ENCODE measurements around the gene TBC1D24.
A peak's percentile ranks its signal among the peaks of the same experiment; 100 is the strongest.

Gene TBC1D24

GRCh38 chr16:2517954-2518605 is 43.2 kb downstream of the TBC1D24 start:
- no peak for DNase-seq (ENCODE audit: low read depth)

DNA sequence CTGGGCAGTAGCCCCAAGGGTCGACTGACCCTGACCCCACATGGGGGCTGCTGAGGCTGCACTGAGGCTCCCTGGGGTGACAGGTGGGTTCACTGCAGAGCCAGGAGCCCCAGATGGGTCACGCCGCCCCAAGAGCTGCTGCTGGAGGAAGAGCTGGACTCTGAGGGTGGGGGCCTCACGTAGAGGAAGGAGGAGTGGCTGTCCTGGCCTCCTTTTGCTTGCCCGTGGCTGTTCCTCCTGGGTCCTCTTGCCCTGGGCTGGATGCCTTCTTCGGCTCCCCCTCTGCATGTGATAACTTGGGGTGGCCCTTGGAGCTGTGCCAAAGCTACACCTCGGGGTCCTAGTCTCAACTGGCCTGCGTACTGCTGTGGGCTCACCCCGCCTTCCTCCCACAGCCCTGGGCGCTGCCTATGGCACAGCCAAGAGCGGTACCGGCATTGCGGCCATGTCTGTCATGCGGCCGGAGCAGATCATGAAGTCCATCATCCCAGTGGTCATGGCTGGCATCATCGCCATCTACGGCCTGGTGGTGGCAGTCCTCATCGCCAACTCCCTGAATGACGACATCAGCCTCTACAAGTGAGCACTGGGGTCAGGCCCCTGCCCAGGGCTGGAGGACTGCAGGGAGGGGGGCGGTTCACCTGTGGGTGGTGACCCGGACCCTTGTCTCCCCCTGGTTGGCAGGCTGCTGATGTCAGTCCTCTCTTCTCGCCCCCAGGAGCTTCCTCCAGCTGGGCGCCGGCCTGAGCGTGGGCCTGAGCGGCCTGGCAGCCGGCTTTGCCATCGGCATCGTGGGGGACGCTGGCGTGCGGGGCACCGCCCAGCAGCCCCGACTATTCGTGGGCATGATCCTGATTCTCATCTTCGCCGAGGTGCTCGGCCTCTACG is 44.1 kb downstream of the TBC1D24 start:
- DNase-seq (ENCODE audit: low read depth) = no peak

DNA sequence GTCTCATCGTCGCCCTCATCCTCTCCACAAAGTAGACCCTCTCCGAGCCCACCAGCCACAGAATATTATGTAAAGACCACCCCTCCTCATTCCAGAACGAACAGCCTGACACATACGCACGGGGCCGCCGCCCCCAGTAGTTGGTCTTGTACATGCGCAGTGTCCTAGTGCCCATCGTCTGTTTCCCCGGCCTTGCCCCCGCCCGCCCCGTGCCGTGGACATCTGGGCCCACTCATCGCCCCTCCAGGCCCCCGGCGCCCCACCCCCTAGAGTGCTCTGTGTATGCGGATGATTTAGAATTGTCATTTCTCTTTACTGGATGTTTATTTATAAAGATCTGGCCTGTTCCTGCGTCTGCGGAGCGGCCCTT is 44.8 kb downstream of the TBC1D24 start:
- DNase-seq (ENCODE audit: low read depth) = no peak

- peak; percentile 82 for DNase-seq (ENCODE audit: low read depth)
Observed at GRCh38 chr16:2520097-2520783, 45.3 kb downstream of the TBC1D24 start, which contains the start of gene AMDHD2. Gene AMDHD2, plus strand, starts transcription at chr16:2520371. Its CDS starts 88 bp downstream, at chr16:2520459.

DNA sequence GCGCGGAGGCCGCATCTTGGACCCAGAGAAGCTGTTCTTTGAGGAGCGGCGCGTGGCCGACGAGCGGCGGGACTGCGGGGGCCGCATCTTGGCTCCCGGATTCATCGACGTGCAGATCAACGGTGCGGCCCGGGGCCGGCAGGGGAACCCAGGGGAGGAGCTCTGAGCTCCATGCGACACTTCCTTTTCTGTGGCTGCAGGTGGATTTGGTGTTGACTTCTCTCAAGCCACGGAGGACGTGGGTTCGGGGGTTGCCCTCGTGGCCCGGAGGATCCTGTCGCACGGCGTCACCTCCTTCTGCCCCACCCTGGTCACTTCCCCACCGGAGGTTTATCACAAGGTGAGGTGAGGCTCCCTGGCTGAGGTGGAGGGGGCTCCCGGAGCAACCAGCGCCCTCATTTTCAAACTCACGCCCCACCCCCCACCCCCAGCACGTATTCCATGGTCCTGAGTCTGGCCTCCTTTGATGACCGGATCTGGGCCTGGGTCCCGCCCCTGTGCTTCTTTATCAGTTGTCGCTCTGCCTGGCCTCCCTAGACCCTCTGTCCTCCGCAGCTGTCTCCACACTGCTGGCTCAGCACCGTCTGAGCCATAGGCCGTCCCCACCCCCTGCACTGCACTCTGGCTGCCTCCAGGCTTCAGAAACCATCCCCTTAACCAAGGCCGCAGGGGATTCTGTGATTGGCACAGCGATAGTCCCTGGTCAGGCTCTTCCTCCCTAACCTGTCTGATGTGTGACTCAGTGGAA is 46.0 kb downstream of the TBC1D24 start:
- DNase-seq (ENCODE audit: low read depth) = peak; percentile 33

- DNase-seq (ENCODE audit: low read depth) = no peak
Observed at GRCh38 chr16:2523801-2524231, 48.9 kb downstream of the TBC1D24 start.

GRCh38 chr16:2524339-2524938 is 49.5 kb downstream of the TBC1D24 start:
- no peak for DNase-seq (ENCODE audit: low read depth)

- DNase-seq (ENCODE audit: low read depth) = no peak
Observed at GRCh38 chr16:2526135-2526534, 51.2 kb downstream of the TBC1D24 start.

- no peak for DNase-seq (ENCODE audit: low read depth)
Observed at GRCh38 chr16:2527071-2527783, 52.3 kb downstream of the TBC1D24 start.

DNA sequence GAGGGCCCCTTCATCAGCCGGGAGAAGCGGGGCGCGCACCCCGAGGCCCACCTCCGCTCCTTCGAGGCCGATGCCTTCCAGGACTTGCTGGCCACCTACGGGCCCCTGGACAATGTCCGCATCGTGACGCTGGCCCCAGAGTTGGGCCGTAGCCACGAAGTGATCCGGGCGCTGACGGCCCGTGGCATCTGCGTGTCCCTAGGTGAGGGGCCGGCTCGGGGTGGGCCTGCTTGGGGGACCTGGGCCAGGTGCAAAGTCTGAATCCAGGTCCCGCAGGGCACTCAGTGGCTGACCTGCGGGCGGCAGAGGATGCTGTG is 52.8 kb downstream of the TBC1D24 start:
- DNase-seq (ENCODE audit: low read depth) = no peak

GRCh38 chr16:2528161-2529060 is 53.5 kb downstream of the TBC1D24 start:
- DNase-seq (ENCODE audit: low read depth) = no peak

DNA sequence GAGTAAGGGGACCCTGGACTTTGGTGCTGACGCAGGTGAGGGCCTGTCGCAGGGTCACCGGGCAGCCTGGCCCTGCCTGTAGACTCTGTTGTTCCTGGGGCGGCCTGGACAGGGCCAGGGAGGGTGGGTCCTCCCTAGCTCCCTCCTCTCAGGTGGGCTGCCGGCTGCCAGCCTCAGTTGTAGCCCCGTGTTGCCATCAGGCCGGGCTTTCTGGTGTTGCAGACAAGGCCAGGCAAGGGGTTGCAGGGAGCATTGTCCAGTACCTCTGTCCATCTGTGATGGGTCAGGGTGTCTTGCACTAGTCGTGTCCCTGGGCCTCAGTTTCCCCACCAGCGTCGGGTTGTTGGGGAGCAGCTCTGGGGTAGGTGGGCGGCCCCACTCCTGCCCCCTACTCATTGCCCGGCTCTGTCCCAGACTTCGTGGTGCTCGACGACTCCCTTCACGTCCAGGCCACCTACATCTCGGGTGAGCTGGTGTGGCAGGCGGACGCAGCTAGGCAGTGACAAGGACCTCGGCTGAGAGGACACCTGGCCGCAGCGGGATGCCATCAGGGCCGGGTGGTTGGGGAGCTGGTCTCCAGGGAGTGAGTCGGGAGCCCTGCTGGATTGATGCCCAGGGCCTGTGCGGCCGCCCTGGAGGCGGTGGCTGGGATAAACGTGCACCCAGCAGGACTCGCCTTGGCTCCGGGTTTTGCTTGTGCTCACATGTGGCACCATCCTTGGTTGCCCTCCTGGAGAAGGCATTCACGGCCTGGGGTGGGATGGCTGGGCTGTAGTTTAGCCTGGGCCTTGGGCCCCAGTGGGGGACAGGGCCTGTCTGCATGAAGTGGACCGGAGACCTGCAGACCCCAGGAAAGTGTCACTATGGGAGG is 54.4 kb downstream of the TBC1D24 start:
- no peak for DNase-seq (ENCODE audit: low read depth)

DNA sequence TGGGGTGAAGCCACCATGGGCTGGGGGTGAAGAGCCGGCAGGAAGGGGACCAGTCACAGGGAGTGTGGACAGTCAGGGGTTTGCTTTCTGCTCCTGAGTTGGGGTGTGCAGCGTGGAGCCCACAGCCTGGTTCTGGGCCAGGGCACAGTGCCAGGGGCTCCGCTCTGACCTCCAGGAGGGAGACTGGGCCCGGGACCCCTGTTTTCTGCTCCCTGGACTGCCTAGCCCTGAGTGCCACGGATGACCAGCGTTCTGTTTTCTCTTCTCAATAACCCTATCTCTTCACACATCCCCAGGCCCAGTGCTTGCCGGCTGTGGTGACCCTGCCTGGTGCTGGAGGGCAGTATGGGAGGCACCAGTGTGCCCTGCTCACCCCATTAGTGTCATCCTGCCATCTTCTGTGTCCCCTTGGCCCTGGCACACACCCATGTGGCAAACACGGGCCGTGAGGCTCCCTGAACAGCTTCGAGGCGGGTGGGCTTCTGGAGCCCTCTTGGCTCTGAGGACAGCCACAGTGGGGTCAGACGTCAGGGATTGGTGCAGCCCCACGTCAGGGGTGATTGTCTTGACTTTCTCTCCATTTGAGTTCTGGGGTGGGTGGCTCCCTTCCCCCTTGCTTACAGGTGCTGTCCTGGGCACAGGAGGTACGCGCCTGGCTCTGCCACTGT is 55.2 kb downstream of the TBC1D24 start:
- DNase-seq (ENCODE audit: low read depth) = no peak

DNA sequence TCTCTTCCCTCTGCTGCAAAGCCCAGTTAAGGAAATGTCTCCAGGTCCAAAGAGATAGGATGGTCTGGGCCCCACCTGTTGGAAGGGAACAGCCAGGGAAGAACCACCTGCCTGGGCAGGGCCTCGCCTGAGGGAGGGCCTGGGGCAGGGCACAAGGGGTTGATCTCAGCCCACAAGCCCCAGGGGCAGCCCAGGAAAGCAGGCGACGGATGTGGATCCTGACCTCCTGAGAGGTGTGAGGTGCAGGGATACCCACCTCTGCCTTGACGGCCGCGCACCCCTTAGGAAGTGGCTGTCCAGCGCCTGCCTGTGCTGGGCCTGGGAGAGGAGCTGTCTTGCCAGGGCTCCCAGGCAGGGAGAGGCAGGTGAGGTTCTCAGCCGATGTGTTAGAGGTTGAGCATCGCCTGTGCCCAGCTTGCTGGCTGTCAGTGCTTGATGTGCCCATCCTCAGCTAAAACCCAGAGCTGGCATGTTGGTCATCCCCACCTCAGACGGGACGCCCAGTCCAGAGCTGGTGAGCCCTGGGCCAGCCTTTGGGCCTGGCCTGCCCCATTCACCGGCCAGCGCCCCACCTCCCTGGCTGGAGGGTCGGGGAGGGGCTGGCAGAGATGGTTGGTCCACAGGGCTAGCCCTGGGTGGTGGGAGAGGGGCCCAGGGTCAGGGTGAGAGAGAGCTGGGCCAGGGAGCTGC is 55.8 kb downstream of the TBC1D24 start:
- DNase-seq (ENCODE audit: low read depth) = no peak

DNA sequence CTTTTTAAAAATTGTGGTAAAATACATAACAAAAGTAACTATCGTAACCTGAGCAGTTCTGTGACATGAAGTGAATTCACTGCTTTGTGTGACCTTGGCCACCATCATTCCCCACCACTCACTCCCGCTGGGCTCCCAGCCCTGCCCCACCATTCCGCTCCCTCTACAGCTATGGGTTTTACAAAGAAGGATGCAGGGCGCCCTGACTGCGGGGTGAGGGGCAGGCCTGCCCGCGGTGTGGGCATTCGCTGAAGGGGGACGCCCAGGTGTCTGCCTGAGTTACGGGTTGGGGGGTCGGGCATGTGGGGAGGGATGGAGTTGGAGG is 56.4 kb downstream of the TBC1D24 start, which contains the start of gene CEMP1:
Gene CEMP1, minus strand, starts transcription at position 38 of the 325 bp plus-strand sequence. CDS start 335 bp downstream, outside the sequence.
- no peak for DNase-seq (ENCODE audit: low read depth)

DNA sequence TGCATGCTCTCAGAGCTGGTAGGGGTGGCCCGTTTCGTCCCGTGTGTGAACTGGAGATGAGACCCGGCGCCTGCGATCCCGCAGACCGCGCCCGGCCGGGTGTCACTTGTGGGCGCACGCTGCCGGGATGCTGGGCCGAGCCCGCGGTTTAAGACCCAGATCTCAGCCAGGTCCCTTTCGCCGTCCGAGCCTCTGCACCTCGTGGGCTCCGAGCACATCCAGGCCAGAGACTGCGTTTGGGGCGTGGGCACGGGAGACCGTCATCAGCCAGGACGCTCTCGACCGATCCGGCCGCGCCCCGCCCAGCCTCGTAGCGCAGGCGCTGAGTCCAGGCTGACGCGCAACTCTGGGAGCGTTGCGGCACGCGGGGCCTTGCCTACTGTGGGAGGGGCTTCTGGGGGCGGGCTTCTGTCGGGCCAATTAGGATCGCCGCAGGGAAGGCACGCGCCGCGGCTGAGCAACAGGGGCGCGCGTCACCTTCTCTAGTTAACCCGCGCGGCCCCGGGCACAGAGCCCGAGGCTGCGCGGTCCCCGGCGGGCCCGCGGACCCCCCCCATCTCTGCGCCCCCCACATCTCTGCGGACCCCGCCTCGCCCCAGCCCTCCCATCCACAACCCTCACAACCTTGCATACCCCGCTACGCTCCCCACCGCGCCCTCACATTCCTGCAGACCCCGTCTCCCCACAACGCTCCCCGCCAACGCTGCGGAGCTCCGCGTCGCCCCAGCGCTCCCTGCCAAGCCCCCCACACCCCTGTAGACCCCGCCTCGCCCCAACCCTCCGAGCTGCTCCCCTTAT is 57.0 kb downstream of the TBC1D24 start:
- peak; percentile 97 for DNase-seq (ENCODE audit: low read depth)

Data from activated T-helper 9 cell treated with anti-CD3 and anti-CD28 coated beads, Interleukin-2, amount 50 U/mL, for 16 hours (primary cell).